Ascending aorta (tissue), 2 donors: ENCODE measurements around the gene MLKL. TPM values are rescaled to one million over a fixed set of nuclear protein-coding genes. Genes with fewer than 3 reads are reported as not detected.

Experiments used
- DNase-seq, 2 donors: peaks; one replicate each; pipeline ENCODE4 v3.0.0-alpha.2; 2019; ENCODE audit warnings: low spot score in 2 of 2
- H3K27ac ChIP-seq, 2 donors: fragments of 200-600 bp; sonication (generic); one replicate each; pipeline ENCODE4 v1.5.1; 2016 to 2017; ENCODE audit warnings: mild to moderate bottlenecking in 1 of 2
- H3K27me3 ChIP-seq: fragments of 200-600 bp; sonication (generic); one replicate; pipeline ENCODE4 v1.5.1; 2017
- H3K36me3 ChIP-seq, 2 donors: fragments of 200-600 bp; sonication (generic); one replicate each; pipeline ENCODE4 v1.5.1; 2016
- H3K4me1 ChIP-seq, 2 donors: fragments of 200-600 bp; sonication (generic); one replicate each; pipeline ENCODE4 v1.5.1; 2016 to 2017; ENCODE audit warnings: mild to moderate bottlenecking in 1 of 2
- H3K4me3 ChIP-seq, 2 donors: fragments of 200-600 bp; sonication (generic); one replicate each; pipeline ENCODE4 v1.5.1; 2016 to 2017; ENCODE audit warnings: mild to moderate bottlenecking in 1 of 2
- H3K9me3 ChIP-seq, 2 donors: fragments of 200-600 bp; sonication (generic); one replicate each; pipeline ENCODE4 v1.5.1; 2016
- CTCF ChIP-seq, 3 experiments: fragments of 200-600 bp in 2 of 3; fragments of 450-650 bp in 1 of 3; sonication (generic) in 2 of 3; IDR thresholded peaks; one replicate each; pipeline ENCODE4 v1.5.1; 2016 to 2019; ENCODE audit warnings: antibody characterized with exemption in 3 of 3, mild to moderate bottlenecking in 1 of 3, moderate library complexity in 1 of 3
- intact Hi-C: fragments of 100-400 bp; cut with DNase I; formaldehyde crosslinking; loops from one replicate; pipeline ENCODE4 v1.15.1; 2023
- total RNA-seq: library from RNA; depleted of rRNA; stranded (reverse); fragments of >200 nt; gene quantifications from one replicate; pipeline ENCODE4 v1.1.0, GENCODE V29; 2016

The MLKL gene
- total RNA-seq, 1 donor from 2014 or later, result 4.0 TPM

DNA sequence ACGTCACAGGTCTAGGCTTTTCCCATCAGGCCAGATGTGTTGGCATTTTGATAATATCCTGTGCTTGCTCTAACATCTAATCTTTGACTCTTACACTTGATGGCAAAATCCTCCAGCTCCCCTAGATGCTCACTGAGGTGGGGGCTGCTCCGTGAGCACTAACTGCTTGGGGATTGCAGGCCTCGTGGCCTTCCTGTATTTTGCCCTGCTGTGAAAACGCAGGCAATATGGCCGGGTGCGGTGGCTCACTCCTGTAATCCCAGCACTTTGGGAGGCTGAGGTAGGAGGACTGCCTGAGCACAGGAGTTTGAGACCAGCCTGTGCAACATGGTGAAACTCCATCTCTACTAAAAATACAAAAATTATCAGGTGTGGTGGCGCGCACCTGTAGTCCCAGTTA is 9.7 kb upstream of the MLKL start:
- Histone ChIP-seq H3K27ac (no peak overlapping the region), H3K4me3 (no peak overlapping the region), H3K27me3 (no peaks in the 10 kb centered on the region), H3K9me3 (no peaks in the 10 kb centered on the region), H3K4me1 (no peaks in the 10 kb centered on the region), H3K36me3 (no peaks in the 10 kb centered on the region)
- no peak for DNase-seq
- no peak for TF ChIP-seq CTCF (IDR thresholded peaks at IDR 0.05)
- intact Hi-C loops, result no loop called here

GRCh38 chr16:74709441-74709877 is 8.8 kb upstream of the MLKL start:
- intact Hi-C loops, result loop anchor here (1.0 to 10.0 kb wide), 3 partner anchors 153 to 435 kb away; partner anchors contain the start of genes LDHD and ZFP1
- H3K27ac ChIP-seq, result no peak overlapping the region

GRCh38 chr16:74700116-74700437 is 585 bp downstream of the MLKL start:
- Histone ChIP-seq H3K27ac (peak overlapping the region; percentile 87 to 90), H3K9me3 (no peaks in the 10 kb centered on the region), H3K36me3 (peaks cover 0 to 5% of the 10 kb centered on the region in 2 donors), H3K4me1 (peaks cover 0 to 4% of the 10 kb centered on the region in 2 donors), H3K27me3 (no peaks in the 10 kb centered on the region), H3K4me3 (peak overlapping the region; percentile 70 to 93)
- no peak for DNase-seq
- intact Hi-C loops, result loop anchor here (2.0 to 10.0 kb wide), 3 partner anchors 33 to 445 kb away; partner anchors contain the start of genes LDHD, RFWD3 and ZFP1
- no peak for TF ChIP-seq CTCF (IDR thresholded peaks at IDR 0.05)

More at GRCh38 chr16:74709441-74709877, 8.8 kb upstream of the MLKL start:
- Histone ChIP-seq H3K4me1 (no peaks in the 10 kb centered on the region), H3K9me3 (no peaks in the 10 kb centered on the region), H3K4me3 (no peak overlapping the region), H3K27me3 (no peaks in the 10 kb centered on the region), H3K36me3 (no peaks in the 10 kb centered on the region)
- peak; percentile 82 to 95 (median 93) for TF ChIP-seq CTCF (IDR thresholded peaks at IDR 0.05)
- peak in 1 of 2 donors; percentile 81 for DNase-seq

- Histone ChIP-seq H3K36me3 (peaks cover under 1 to 9% of the 10 kb centered on the region in 2 donors), H3K27ac (peak overlapping the region; percentile 87 to 90), H3K4me1 (peaks cover 0 to 4% of the 10 kb centered on the region in 2 donors), H3K27me3 (no peaks in the 10 kb centered on the region), H3K4me3 (peak overlapping the region in 1 of 2 donors; percentile 93), H3K9me3 (no peaks in the 10 kb centered on the region)
- intact Hi-C loops, result loop anchor here (2.0 to 10.0 kb wide), 3 partner anchors 33 to 445 kb away; partner anchors contain the start of genes LDHD, RFWD3 and ZFP1
- TF ChIP-seq CTCF (IDR thresholded peaks at IDR 0.05), result no peak
- no peak for DNase-seq
Measured at GRCh38 chr16:74699666-74700065, 996 bp downstream of the MLKL start.

GRCh38 chr16:74698222-74698621 is 2.4 kb downstream of the MLKL start:
- H3K4me3 ChIP-seq, result no peak overlapping the region
- peaks cover 0 to 4% of the 10 kb centered on the region in 2 donors for H3K4me1 ChIP-seq

More at GRCh38 chr16:74698222-74698621, 2.4 kb downstream of the MLKL start:
- Histone ChIP-seq H3K27ac (no peak overlapping the region), H3K27me3 (no peaks in the 10 kb centered on the region), H3K36me3 (peaks cover 6 to 9% of the 10 kb centered on the region in 2 donors), H3K9me3 (no peaks in the 10 kb centered on the region)
- no peak for DNase-seq
- intact Hi-C loops, result no loop called here
- TF ChIP-seq CTCF (IDR thresholded peaks at IDR 0.05), result no peak
